HepG2 (cell line): ENCODE data around the gene DTNB. TPM values are rescaled to one million over a fixed set of nuclear protein-coding genes. Genes with fewer than 3 reads are reported as not detected.

Source experiments
- ATAC-seq: fragments of 200-7000 bp; cut with Tn5 transposase; 3 replicates; pipeline ENCODE4 v1.9.1; 2020; ENCODE audit warnings: mild to moderate bottlenecking, moderate library complexity
- BruUV-seq: library from RNA; stranded (reverse); fragments of 400-500 nt; replicated peaks from 2 replicates; lab custom pipeline; 2021; lab: Mats Ljungman, UMichigan
- CTCF ChIA-PET: fragments of 300-600 bp; formaldehyde crosslinking; extraction: SDS; loops from one replicate; lab custom pipeline; 2021; ENCODE audit warnings: low total read pairs, inconsistent platforms, low intra/inter-chr PET ratio; lab: Yijun Ruan, JAX
- POLR2A ChIA-PET: fragments of 350-600 bp; sonication (Branson Sonifier 250); formaldehyde crosslinking; loops from one replicate; lab custom pipeline; 2020; ENCODE audit warnings: antibody characterized with exemption, inconsistent platforms; lab: Yijun Ruan, JAX
- DNase-seq: peaks from one replicate; pipeline ENCODE4 v3.0.0-alpha.2; 2015; ENCODE audit warnings: low spot score
- FAIRE-seq: peaks from 3 replicates; lab custom pipeline; 2011; peaks lifted over from hg19 to GRCh38; lab: Jason Lieb, UNC
- H2AFZ ChIP-seq: one replicate; pipeline ENCODE4 v1.6.1; 2011; ENCODE audit warnings: low read length, inconsistent platforms
- H3K27ac ChIP-seq: fragments of 300-600 bp; 3 replicates; pipeline ENCODE4 v1.8.0; 2011; ENCODE audit warnings: mixed run types, mild to moderate bottlenecking, mixed read lengths, low read length, inconsistent platforms; ENCODE audit not compliant: insufficient read depth; ENCODE audit errors: extremely low read length
- H3K27me3 ChIP-seq, 2 experiments: fragments of 200-600 bp in 1 of 2; 2 replicates in 1 of 2; 3 replicates in 1 of 2; pipeline versions ENCODE4 v1.6.0 to v1.8.0; 2011; ENCODE audit warnings: low read length in 2 of 2, mild to moderate bottlenecking in 2 of 2, moderate library complexity in 2 of 2, inconsistent platforms in 1 of 2; ENCODE audit not compliant: insufficient read depth in 2 of 2, control insufficient read depth in 1 of 2
- H3K36me3 ChIP-seq, 2 experiments: fragments of 200-600 bp in 1 of 2; replicated peaks in 1 of 2; 2 replicates in 1 of 2; 3 replicates in 1 of 2; pipeline versions ENCODE4 v1.5.1 to v1.8.0; 2011; ENCODE audit warnings: low read length in 2 of 2, inconsistent platforms in 1 of 2; ENCODE audit not compliant: insufficient read depth in 2 of 2, control insufficient read depth in 1 of 2
- H3K4me1 ChIP-seq: 2 replicates; pipeline ENCODE4 v1.5.1; 2012; ENCODE audit warnings: low read length, inconsistent platforms; ENCODE audit not compliant: insufficient read depth
- H3K4me2 ChIP-seq: 2 replicates; pipeline ENCODE4 v1.6.0; 2011; ENCODE audit warnings: low read depth, low read length, inconsistent platforms
- H3K4me3 ChIP-seq, 3 experiments: fragments of 200-600 bp in 1 of 3; sonication (generic), shearing (Covaris generic) in 1 of 3; replicated peaks in 1 of 3; 2 replicates each; pipeline ENCODE4 v1.5.1; 2011 to 2016; ENCODE audit warnings: low read length in 3 of 3, inconsistent platforms in 2 of 3, low read depth in 2 of 3, mild to moderate bottlenecking in 2 of 3, control low read depth in 1 of 3, mixed read lengths in 1 of 3; ENCODE audit not compliant: insufficient read depth in 1 of 3
- H3K79me2 ChIP-seq: one replicate; pipeline ENCODE4 v1.6.1; 2011; ENCODE audit warnings: low read length, inconsistent platforms; ENCODE audit not compliant: insufficient read depth
- H3K9ac ChIP-seq: 2 replicates; pipeline ENCODE4 v1.6.0; 2011; ENCODE audit warnings: mild to moderate bottlenecking, low read depth, low read length, inconsistent platforms; ENCODE audit not compliant: insufficient read depth
- H3K9me3 ChIP-seq: 2 replicates; pipeline ENCODE4 v1.5.1; 2012; ENCODE audit warnings: mild to moderate bottlenecking, low read length
- H4K20me1 ChIP-seq: 2 replicates; pipeline ENCODE4 v1.6.0; 2011; ENCODE audit warnings: inconsistent platforms, mild to moderate bottlenecking, low read length, moderate library complexity; ENCODE audit not compliant: insufficient read depth
- ARNT ChIP-seq: fragments of 450-650 bp; IDR thresholded peaks from 2 replicates; pipeline ENCODE4 v1.6.1; 2017
- GATAD1 ChIP-seq: IDR thresholded peaks from 2 replicates; pipeline ENCODE4 v1.6.1; 2016; ENCODE audit warnings: missing genetic modification reagents, missing compliant biosample characterization
- HES4 ChIP-seq: sonication (generic); formaldehyde crosslinking; IDR thresholded peaks from 2 replicates; pipeline ENCODE4 v1.9.0; 2021; ENCODE audit warnings: mild to moderate bottlenecking, missing genetic modification reagents, borderline replicate concordance
- HNRNPL ChIP-seq: fragments of 200-400 bp; formaldehyde crosslinking; IDR thresholded peaks from 2 replicates; pipeline ENCODE4 v1.6.1; 2017; ENCODE audit warnings: mild to moderate bottlenecking, low read depth, low read length
- HOXD1 ChIP-seq: sonication (generic); formaldehyde crosslinking; IDR thresholded peaks from 2 replicates; pipeline ENCODE4 v1.5.0; 2020; ENCODE audit warnings: missing genetic modification reagents
- NONO ChIP-seq, 2 experiments: fragments of 450-650 bp in 1 of 2; sonication (generic) in 1 of 2; formaldehyde crosslinking in 1 of 2; IDR thresholded peaks in 1 of 2; conservative IDR thresholded peaks in 1 of 2; 2 replicates each; pipeline versions ENCODE4 v1.6.1 to v1.8.0; 2017 to 2022; ENCODE audit warnings: mild to moderate bottlenecking in 1 of 2, missing genetic modification reagents in 1 of 2, moderate library complexity in 1 of 2
- SRF ChIP-seq: IDR thresholded peaks from 2 replicates; pipeline ENCODE4 v1.6.1; 2011; ENCODE audit warnings: mild to moderate bottlenecking, low read depth, low read length, moderate library complexity
- ZNF24 ChIP-seq: fragments of 450-650 bp; IDR thresholded peaks from 2 replicates; pipeline ENCODE4 v1.6.1; 2017; ENCODE audit warnings: antibody characterized with exemption, mild to moderate bottlenecking
- ZNF501 ChIP-seq: sonication (generic); formaldehyde crosslinking; IDR thresholded peaks from 2 replicates; pipeline ENCODE4 v1.5.1; 2020; ENCODE audit warnings: mild to moderate bottlenecking, moderate library complexity, missing genetic modification reagents
- ZNF557 ChIP-seq: sonication (generic); formaldehyde crosslinking; IDR thresholded peaks from 2 replicates; pipeline ENCODE4 v1.4.0; 2020; ENCODE audit warnings: missing genetic modification reagents
- ZNF670 ChIP-seq: sonication (generic); formaldehyde crosslinking; IDR thresholded peaks from 2 replicates; pipeline ENCODE4 v1.8.0; 2022; ENCODE audit warnings: mild to moderate bottlenecking, missing genetic modification reagents, borderline replicate concordance
- ZNF678 ChIP-seq: sonication (generic); formaldehyde crosslinking; IDR thresholded peaks from 2 replicates; pipeline ENCODE4 v1.4.0; 2020; ENCODE audit warnings: mild to moderate bottlenecking, missing genetic modification reagents
- whole genome bisulfite sequencing: methylation state at CpG from one replicate; pipeline ENCODE4 v1.1.6; 2017; ENCODE audit warnings: low lambda C conversion rate; 5-methylcytosine and 5-hydroxymethylcytosine counted together
- in situ Hi-C: cut with HindIII; loops from 2 replicates; pipeline ENCODE4 v1.10.0; 2017; ENCODE audit warnings: low pct_unique_long_range_greater_than_20kb; ENCODE audit not compliant: extremely low pct_ligation_motif_present
- intact Hi-C: fragments of 100-400 bp; cut with micrococcal nuclease; formaldehyde crosslinking; loops from one replicate; pipeline ENCODE4 v1.10.0; 2022; ENCODE audit not compliant: unreplicated experiment
- polyA plus RNA-seq, 8 experiments: library from polyadenylated mRNA; depleted of rRNA in 3 of 8; stranded (reverse) in 7 of 8; unstranded in 1 of 8; fragments of >200 nt; fragmentation: Illumina TruSeq in 4 of 8; extraction: Trizol in 4 of 8; gene quantifications; 2 replicates each; pipeline versions ENCODE4 v1.2.1 to v1.2.3, GENCODE V29; 2011 to 2016; ENCODE audit warnings: low read depth in 4 of 8, missing spikeins in 1 of 8, mixed read lengths in 1 of 8; ENCODE audit not compliant: insufficient read depth in 1 of 8
- total RNA-seq, 5 experiments: library from RNA; depleted of rRNA; stranded (reverse); fragments of >200 nt; fragmentation: Illumina TruSeq; extraction: Trizol; gene quantifications; 2 replicates each; pipeline ENCODE4 v1.2.3, GENCODE V29; 2016; ENCODE audit warnings: low read depth in 1 of 5
- TF ChIP-seq, protein P1 (sequence below): sonication (generic); formaldehyde crosslinking; IDR thresholded peaks from 2 replicates; pipeline ENCODE4 v1.4.0; 2020; ENCODE audit warnings: missing genetic modification reagents
- TF ChIP-seq, protein P2 (sequence below): sonication (generic); formaldehyde crosslinking; IDR thresholded peaks from 2 replicates; pipeline ENCODE4 v1.5.0; 2020; ENCODE audit warnings: missing genetic modification reagents
- TF ChIP-seq, protein P3 (sequence below): sonication (generic); formaldehyde crosslinking; IDR thresholded peaks from 2 replicates; pipeline ENCODE4 v1.4.0; 2020; ENCODE audit warnings: missing genetic modification reagents, borderline replicate concordance
- TF ChIP-seq, protein P4 (sequence below): sonication (generic); formaldehyde crosslinking; IDR thresholded peaks from 2 replicates; pipeline ENCODE4 v1.4.0; 2020; ENCODE audit warnings: missing genetic modification reagents

Gene DTNB
- total and polyA plus RNA-seq, 2 of the 13 experiments (the other 11 are each of a cell fraction or from before 2014, with no cell fraction given): 14.4 to 23.9 TPM

DNA sequence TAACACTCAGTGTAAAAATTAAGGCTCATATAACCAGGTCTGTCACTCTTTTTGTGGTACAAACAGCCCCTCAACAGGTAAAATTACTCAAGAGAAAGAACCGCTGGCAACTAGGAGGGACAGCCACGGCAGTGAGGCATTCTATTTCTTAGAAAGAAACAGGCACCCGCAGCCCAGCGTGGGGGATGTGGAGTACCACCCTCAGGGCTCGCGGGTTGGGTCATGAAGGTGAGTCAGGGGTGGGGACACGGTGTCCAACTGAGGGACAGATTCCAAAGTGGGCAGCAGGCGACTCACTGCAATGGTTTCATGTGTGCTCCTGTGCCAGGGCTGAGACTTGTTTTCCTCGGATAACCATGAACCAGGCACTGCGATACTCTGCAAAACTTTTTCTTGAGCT lies 129.4 kb downstream of the DTNB start:
- CTCF ChIA-PET: no interaction called here
- H3K9ac ChIP-seq: no peak overlapping the region
- H3K79me2 ChIP-seq: no peaks in the 10 kb centered on the region
- intact Hi-C loops (no loop called here), in situ Hi-C loops (no loop called here)
- BruUV-seq: no TSS peak
- no peak overlapping the region for H3K4me2 ChIP-seq
- no peaks in the 10 kb centered on the region for H3K9me3 ChIP-seq
- POLR2A ChIA-PET: no interaction called here
- no peak overlapping the region for H3K27ac ChIP-seq
- ATAC-seq: no peak
- 95% methylated on average over 10 of the region's 10 CpGs for WGBS
- DNase-seq: no peak
- no peak overlapping the region for H2AFZ ChIP-seq
- H3K27me3 ChIP-seq: no peaks in the 10 kb centered on the region; a peak in 1 of 5 replicates
- H3K36me3 ChIP-seq: no peaks in the 10 kb centered on the region
- peaks cover 7% of the 10 kb centered on the region; the same call in 1 of the 2 replicates for H3K4me1 ChIP-seq
- TF ChIP-seq ZNF678 (no peak), GATAD1 (CRISPR knock-in tag) (no peak), ZNF24 (no peak), NONO (IDR thresholded peaks at IDR 0.05) (no peak), NONO (CRISPR knock-in tag; conservative IDR thresholded peaks at IDR 0.05) (no peak), ARNT (no peak), ZNF557 (CRISPR knock-in tag) (no peak), HNRNPL (no peak), SRF (no peak), HES4 (CRISPR knock-in tag) (no peak), HOXD1 (no peak), ZNF670 (CRISPR knock-in tag) (no peak), ZNF501 (CRISPR knock-in tag) (no peak)
- TF ChIP-seq, protein P1, sequence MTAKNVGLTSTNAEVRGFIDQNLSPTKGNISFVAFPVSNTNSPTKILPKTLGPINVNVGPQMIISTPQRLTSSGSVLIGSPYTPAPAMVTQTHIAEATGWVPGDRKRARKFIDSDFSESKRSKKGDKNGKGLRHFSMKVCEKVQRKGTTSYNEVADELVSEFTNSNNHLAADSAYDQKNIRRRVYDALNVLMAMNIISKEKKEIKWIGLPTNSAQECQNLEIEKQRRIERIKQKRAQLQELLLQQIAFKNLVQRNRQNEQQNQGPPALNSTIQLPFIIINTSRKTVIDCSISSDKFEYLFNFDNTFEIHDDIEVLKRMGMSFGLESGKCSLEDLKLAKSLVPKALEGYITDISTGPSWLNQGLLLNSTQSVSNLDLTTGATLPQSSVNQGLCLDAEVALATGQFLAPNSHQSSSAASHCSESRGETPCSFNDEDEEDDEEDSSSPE (CRISPR knock-in tag): no peak
- TF ChIP-seq, protein P2, sequence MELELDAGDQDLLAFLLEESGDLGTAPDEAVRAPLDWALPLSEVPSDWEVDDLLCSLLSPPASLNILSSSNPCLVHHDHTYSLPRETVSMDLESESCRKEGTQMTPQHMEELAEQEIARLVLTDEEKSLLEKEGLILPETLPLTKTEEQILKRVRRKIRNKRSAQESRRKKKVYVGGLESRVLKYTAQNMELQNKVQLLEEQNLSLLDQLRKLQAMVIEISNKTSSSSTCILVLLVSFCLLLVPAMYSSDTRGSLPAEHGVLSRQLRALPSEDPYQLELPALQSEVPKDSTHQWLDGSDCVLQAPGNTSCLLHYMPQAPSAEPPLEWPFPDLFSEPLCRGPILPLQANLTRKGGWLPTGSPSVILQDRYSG (CRISPR knock-in tag): no peak
- TF ChIP-seq, protein P3, sequence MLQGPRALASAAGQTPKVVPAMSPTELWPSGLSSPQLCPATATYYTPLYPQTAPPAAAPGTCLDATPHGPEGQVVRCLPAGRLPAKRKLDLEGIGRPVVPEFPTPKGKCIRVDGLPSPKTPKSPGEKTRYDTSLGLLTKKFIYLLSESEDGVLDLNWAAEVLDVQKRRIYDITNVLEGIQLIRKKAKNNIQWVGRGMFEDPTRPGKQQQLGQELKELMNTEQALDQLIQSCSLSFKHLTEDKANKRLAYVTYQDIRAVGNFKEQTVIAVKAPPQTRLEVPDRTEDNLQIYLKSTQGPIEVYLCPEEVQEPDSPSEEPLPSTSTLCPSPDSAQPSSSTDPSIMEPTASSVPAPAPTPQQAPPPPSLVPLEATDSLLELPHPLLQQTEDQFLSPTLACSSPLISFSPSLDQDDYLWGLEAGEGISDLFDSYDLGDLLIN (CRISPR knock-in tag): no peak
- TF ChIP-seq, protein P4, sequence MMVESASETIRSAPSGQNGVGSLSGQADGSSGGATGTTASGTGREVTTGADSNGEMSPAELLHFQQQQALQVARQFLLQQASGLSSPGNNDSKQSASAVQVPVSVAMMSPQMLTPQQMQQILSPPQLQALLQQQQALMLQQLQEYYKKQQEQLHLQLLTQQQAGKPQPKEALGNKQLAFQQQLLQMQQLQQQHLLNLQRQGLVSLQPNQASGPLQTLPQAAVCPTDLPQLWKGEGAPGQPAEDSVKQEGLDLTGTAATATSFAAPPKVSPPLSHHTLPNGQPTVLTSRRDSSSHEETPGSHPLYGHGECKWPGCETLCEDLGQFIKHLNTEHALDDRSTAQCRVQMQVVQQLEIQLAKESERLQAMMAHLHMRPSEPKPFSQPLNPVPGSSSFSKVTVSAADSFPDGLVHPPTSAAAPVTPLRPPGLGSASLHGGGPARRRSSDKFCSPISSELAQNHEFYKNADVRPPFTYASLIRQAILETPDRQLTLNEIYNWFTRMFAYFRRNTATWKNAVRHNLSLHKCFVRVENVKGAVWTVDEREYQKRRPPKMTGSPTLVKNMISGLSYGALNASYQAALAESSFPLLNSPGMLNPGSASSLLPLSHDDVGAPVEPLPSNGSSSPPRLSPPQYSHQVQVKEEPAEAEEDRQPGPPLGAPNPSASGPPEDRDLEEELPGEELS (CRISPR knock-in tag): no peak
- no peak overlapping the region for H3K4me3 ChIP-seq
- no peaks in the 10 kb centered on the region for H4K20me1 ChIP-seq
- no peak for FAIRE-seq
